ENCODE measurements around the gene GCSH. TPM values are rescaled to one million over a fixed set of nuclear protein-coding genes. Genes with fewer than 3 reads are reported as not detected.

Gene GCSH
- polyA plus RNA-seq, 2 of the 4 experiments (the other 2 are of a cell fraction), result 73.5 to 76.4 TPM

- CTCF ChIA-PET, result interaction anchor here (1.0 to 3.1 kb wide), 4 partner anchors 16 to 162 kb away, joined by 3 to 8 read pairs (median 5); partner anchors contain the start of gene ATMIN
- H3K4me1 ChIP-seq, result peaks cover 28% of the 10 kb centered on the region
Measured at GRCh38 chr16:81142864-81143263, 46.7 kb upstream of the GCSH start.

GRCh38 chr16:81140930-81141780, 45.0 kb upstream of the GCSH start:
- ChIA-PET POLR2A (interaction anchor here (1.3 kb wide), 1 partner anchor 40 kb away, joined by 4 read pairs; no protein-coding TSS in a partner anchor), CTCF (interaction anchor here (0.6 to 3.1 kb wide), 10 partner anchors 9 to 1062 kb away, joined by 3 to 8 read pairs (median 4); partner anchors contain the start of genes ATMIN and GAN)
- FAIRE-seq, result no peak
- TF ChIP-seq ZSCAN20 (CRISPR knock-in tag; IDR thresholded peaks at IDR 0.05) (no peak), HDAC2 (IDR thresholded peaks at IDR 0.05) (peak; percentile 30; the same call in 1 of the 2 replicates), HOXA7 (CRISPR knock-in tag; IDR thresholded peaks at IDR 0.05) (no peak), USF2 (IDR thresholded peaks at IDR 0.05) (no peak), ZNF302 (CRISPR knock-in tag; IDR thresholded peaks at IDR 0.05) (no peak), NPAS2 (CRISPR knock-in tag; IDR thresholded peaks at IDR 0.05; ENCODE audit: borderline replicate concordance) (peak; percentile 30; the same call in 1 of the 2 replicates), MAX (IDR thresholded peaks at IDR 0.05) (no peak), RARB (CRISPR knock-in tag; IDR thresholded peaks at IDR 0.05) (no peak), RAD21 (conservative IDR thresholded peaks at IDR 0.05 in 1 of 2, IDR thresholded peaks at IDR 0.05 in 1 of 2) (peak in 1 of 2 experiments; percentile 12; a peak in 1 of 5 replicates), EP300 (IDR thresholded peaks at IDR 0.05) (no peak), POLR2A (IDR thresholded peaks at IDR 0.05; ENCODE audit: low read length) (no peak), HMGXB4 (CRISPR knock-in tag; IDR thresholded peaks at IDR 0.05; ENCODE audit: borderline replicate concordance) (no peak), TFCP2L1 (CRISPR knock-in tag; IDR thresholded peaks at IDR 0.05) (no peak), BHLHE40 (IDR thresholded peaks at IDR 0.05; ENCODE audit: low read depth, low read length) (no peak), CBX8 (IDR thresholded peaks at IDR 0.05) (no peak), HOXB5 (CRISPR knock-in tag; IDR thresholded peaks at IDR 0.05) (no peak), ATOH8 (CRISPR knock-in tag; IDR thresholded peaks at IDR 0.05; ENCODE audit: low read depth) (no peak), BCL3 (IDR thresholded peaks at IDR 0.05) (no peak), RFX5 (IDR thresholded peaks at IDR 0.05) (no peak), FOSL2 (IDR thresholded peaks at IDR 0.05) (no peak), FOSL2 (CRISPR knock-in tag; IDR thresholded peaks at IDR 0.05) (no peak), RCOR1 (IDR thresholded peaks at IDR 0.05; ENCODE audit: low read depth, low read length) (no peak), SMC3 (IDR thresholded peaks at IDR 0.05) (no peak), SREBF2 (IDR thresholded peaks at IDR 0.05) (no peak), E2F6 (IDR thresholded peaks at IDR 0.05; ENCODE audit: borderline replicate concordance, low read depth) (no peak), CTCF (IDR thresholded peaks at IDR 0.05) (peak; percentile 31), MAFK (IDR thresholded peaks at IDR 0.05; ENCODE audit: partially characterized antibody) (peak; percentile 71), KDM1A (IDR thresholded peaks at IDR 0.05; ENCODE audit: low read depth) (peak; percentile 82; the same call in 1 of the 2 replicates)

More at GRCh38 chr16:81142864-81143263, 46.7 kb upstream of the GCSH start:
- no peak overlapping the region for H3K4me2 ChIP-seq
- WGBS (ENCODE audit: missing lambda C conversion rate), result 92% methylated on average over 12 of the region's 12 CpGs
- POLR2A ChIA-PET, result interaction anchor here (0.6 kb wide), 1 partner anchor 35 kb away, joined by 4 read pairs; no protein-coding TSS in a partner anchor
- no peak overlapping the region for H3K4me3 ChIP-seq
- DNase-seq (ENCODE audit: low read depth in 1 of 2, low spot score in 1 of 2) (no peak), FAIRE-seq (no peak), ATAC-seq (no peak; a peak in 1 of 6 replicates)
- H3K9me3 ChIP-seq, result no peaks in the 10 kb centered on the region
- no peak overlapping the region for H3K27ac ChIP-seq
- TF ChIP-seq POLR2AphosphoS2 (conservative IDR thresholded peaks at IDR 0.05; ENCODE audit: low read length) (no peak), KDM1A (IDR thresholded peaks at IDR 0.05; ENCODE audit: low read depth) (no peak)

More at GRCh38 chr16:81140930-81141780, 45.0 kb upstream of the GCSH start:
- H3K4me2 ChIP-seq, result peak overlapping the region; percentile 22; the same call in 2 of the 3 replicates
- no peaks in the 10 kb centered on the region for H3K9me3 ChIP-seq
- H3K27ac ChIP-seq, result peak overlapping the region; percentile 74 to 87
- 69% methylated on average over 16 of the region's 21 CpGs for WGBS (ENCODE audit: missing lambda C conversion rate)
- peak; percentile 63 to 64 for ATAC-seq
- DNase-seq (ENCODE audit: low read depth in 1 of 2, low spot score in 1 of 2), result peak in 1 of 2 experiments; percentile 61
- H3K4me1 ChIP-seq, result peaks cover 42% of the 10 kb centered on the region
- no peak overlapping the region for H3K4me3 ChIP-seq
